Left ventricle myocardium superior (tissue), 1 donor: ENCODE results near the gene SYTL3. TPM values are rescaled to one million over a fixed set of nuclear protein-coding genes. Genes with fewer than 3 reads are reported as not detected.
"Not testable (repeated sequence)": the region's sequence is repeated elsewhere in the genome, so short reads cannot be mapped to it uniquely, and the experiment has no call there.

Experiments
- ATAC-seq: fragments of 200-7000 bp; cut with Tn5 transposase; one replicate; pipeline ENCODE4 v1.9.1; 2020; ENCODE audit warnings: mild to moderate bottlenecking, moderate library complexity
- DNase-seq: peaks from one replicate; pipeline ENCODE4 v3.0.0-alpha.2; 2020
- intact Hi-C: fragments of 100-400 bp; cut with micrococcal nuclease; formaldehyde crosslinking; loops from one replicate; pipeline ENCODE4 v1.11.0; 2022
- total RNA-seq: library from RNA; stranded (reverse); fragmentation: NEBNext Ultra II Directional; extraction: Animal tissue kit (Norgen Biotek cat#: 25700); gene quantifications from one replicate; pipeline ENCODE4 v1.2.1, GENCODE V29; 2021
- donor health status: DM: no; HTN: yes; CAD: no; lungs with severe emphysema.

Gene SYTL3
- total RNA-seq, 1 donor from 2014 or later: 10.8 TPM

GRCh38 chr6:158633127-158633526 is 16.7 kb upstream of the SYTL3 start:
- DNase-seq (no peak), ATAC-seq (no peak)
- intact Hi-C loops: no loop called here

GRCh38 chr6:158634695-158635426 is 15.0 kb upstream of the SYTL3 start:
- intact Hi-C loops: no loop called here
- ATAC-seq (no peak), DNase-seq (no peak)

DNA sequence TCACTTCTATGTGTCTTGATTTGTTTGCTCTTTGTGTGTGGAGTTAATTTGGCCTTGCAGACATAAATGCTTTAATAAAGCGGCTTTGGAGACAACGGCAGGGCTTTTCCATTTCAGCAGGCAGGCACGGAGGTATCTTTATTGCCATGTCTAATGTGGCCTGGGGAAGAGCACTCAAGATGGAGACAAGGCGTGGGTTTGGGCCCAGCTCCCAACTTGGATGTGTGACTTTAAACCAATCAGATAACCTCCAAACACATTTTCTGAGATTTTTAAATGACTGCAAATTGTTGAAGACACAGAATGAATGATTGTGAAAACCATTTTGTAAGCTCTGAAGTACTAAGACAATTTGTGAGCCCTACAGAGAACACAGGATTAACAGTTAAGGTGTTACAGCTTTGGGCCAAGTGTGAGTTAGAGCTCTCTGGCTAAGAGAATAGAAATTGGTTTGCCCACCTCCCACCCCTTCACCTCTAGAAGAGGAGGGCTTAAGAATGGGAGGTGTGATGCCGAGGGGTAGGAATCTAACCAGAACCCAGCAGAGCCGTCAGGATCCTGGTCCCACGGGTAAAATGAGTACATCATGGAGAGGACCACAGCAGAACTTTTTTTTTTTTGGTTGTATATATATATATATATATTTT is 14.3 kb upstream of the SYTL3 start:
- intact Hi-C loops: no loop called here
- ATAC-seq: no peak
- DNase-seq: no peak

GRCh38 chr6:158636778-158637177 is 13.1 kb upstream of the SYTL3 start:
- intact Hi-C loops: no loop called here
- DNase-seq: no peak
- ATAC-seq: no peak

- ATAC-seq (peak; percentile 26), DNase-seq (no peak)
- intact Hi-C loops: no loop called here
These were observed 11.5 kb upstream of the SYTL3 start for GRCh38 chr6:158638324-158638854.

DNA sequence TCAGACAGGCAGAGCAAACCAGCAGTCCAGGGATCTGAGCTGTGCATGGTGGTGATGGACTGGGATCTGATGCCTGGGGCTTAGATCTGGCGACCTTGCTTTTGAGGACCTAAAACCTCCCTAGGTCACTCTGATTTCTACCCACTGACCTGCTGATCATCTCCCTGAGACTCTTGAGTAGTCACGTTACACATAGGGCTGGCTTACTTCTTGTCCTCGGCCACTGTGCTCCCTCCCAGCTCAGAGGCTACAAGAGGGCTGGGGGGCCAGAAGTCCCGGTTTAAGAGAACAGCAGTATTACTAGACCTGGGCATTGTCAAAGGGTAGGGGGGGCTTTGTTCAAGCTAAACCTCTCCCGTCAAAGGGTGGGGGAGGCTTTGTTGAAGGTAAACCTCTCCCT is 10.8 kb upstream of the SYTL3 start:
- ATAC-seq: no peak
- intact Hi-C loops: no loop called here
- DNase-seq: no peak

- ATAC-seq (no peak), DNase-seq (no peak)
- intact Hi-C loops: no loop called here
These were observed 9.3 kb upstream of the SYTL3 start for GRCh38 chr6:158640519-158640918.

- intact Hi-C loops: no loop called here
- DNase-seq: peak; percentile 50
- peak; percentile 50 for ATAC-seq
These were observed 7.7 kb upstream of the SYTL3 start for GRCh38 chr6:158642097-158642601.

- intact Hi-C loops: no loop called here
- no peak for DNase-seq
- ATAC-seq: no peak
These were observed 6.0 kb upstream of the SYTL3 start for GRCh38 chr6:158643836-158644230.

DNA sequence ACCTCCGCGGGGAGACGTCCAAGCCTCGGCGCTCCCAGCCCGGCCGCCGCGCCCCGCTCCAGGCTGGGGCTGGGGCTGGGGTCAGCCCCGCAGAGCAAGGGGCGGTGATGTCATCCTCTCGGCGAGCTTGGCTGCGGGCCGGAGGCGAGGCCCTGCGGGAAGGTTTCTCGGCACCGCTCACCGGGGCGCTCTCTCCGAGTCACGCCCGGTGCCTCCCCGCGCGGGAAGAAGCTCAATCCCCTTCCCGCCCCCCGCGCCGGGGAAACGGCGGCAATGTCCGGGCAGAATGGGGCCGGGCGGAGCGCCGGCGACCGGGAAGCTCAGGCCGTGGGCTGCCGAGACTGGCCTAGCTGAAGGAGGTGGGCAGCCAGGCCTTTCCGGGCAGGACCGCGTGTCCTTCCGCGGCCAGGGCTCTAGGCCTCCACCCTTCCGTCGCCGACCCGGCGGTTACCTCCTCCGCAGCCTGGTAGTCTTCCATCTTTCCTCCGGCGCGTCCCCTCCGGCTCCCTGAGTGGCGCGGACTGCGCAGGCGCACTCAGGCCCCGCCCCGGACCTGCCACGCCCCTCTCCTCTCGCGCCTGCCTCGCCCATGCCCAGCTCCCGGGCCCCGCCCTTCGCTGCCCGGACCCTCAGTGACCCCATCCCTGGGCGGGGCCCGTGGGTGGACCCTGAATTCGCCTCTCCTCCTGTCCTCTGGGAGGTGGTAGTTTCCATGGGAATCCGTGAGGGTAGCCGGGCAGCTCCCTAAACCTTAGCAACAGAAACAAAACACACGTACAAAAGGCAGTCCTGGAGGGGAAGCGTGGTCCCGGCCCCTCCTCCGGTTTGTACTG is 5.4 kb upstream of the SYTL3 start, which contains the start of gene DYNLT1:
TSS of gene DYNLT1 (minus strand) at position 513 of the 833 bp plus-strand sequence. CDS start at position 478, 35 bp downstream.
- DNase-seq (peak; percentile 97), ATAC-seq (peak; percentile 93)
- intact Hi-C loops: no loop called here

DNA sequence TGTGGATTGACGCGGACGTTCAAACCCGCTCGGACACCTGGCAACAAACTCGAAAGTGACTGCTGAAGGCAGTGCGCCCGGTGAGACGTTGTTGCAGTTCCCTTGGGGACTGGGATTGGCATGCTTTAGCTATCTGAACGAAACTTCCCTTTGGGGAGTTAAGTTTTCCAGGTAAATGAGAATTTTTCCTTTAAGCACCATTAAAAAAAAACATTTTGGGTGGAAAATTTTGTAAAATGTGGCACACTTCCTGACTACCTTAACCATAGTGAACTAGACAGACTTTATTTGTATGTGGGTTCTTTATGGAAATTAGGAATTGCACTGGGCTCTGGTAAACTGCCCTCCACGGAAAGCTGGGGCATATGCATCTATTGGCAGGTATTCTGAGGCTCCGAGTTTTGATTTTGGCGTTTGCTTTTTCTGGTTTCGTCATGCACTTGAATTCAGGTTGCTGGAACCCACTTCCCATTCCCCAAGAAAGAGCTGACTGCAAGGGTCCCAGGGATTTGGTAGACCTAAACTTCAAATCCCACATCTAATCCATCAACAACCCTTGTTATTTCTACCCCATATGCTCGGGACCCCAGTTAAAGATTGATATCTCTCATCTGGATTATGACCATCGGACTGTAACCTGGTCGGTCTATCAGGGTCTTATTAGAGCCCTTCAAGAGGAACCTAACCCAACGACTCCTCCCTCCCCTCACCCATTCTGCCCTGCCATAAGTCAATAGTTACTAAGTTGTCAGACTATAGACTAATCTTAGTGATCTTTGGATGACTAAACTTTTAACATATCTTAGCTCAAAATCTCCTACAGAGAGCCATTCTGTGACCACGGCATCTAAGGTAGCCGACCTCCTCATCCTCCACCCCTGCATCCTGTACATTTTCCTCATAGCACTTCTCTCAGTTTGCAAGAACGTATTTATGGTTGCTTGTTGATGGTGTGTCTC is 4.5 kb upstream of the SYTL3 start:
- ATAC-seq (no peak), DNase-seq (no peak)
- intact Hi-C loops: no loop called here

DNA sequence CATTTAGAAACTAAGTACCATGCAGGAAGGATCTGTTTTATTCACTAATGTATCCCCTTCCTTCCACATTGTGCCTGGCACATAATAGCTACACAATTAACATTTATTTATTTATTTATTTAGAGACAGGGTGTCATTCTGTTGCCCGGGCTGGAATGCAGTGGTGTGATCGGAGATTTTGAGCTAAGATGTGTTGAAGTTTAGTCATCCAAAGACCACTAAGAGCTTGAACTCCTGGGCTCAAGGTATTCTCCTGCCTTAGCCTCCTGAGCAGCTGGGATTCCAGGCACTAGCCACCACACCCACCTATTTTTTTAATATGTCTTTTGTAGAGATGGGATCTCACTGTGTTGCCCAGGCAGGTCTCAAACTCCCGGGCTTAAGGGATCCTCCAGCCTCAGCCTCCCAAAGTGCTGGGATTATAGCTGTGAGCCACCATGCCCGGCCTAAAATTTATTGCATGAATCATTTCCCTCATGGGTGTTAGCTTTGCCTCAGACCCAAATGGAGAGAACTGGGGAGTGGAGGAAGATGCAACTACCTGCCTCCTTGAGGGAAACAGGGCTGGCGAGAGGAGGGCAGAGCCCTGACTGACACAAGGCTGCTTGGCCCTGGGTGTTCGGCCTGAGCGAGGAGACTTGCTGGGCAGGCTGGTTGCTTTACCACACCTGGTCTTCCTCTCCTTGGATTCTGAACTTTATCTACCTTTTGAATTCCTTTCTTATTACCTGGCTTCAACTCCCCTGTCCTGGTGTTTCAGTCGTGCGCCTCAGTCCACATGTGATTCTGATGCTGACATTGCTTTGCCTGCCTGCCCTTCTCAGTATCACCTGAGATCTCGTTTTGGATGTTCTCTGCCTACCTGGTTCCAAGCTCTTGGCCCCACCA is 3.6 kb upstream of the SYTL3 start:
- intact Hi-C loops: no loop called here
- ATAC-seq: no peak

GRCh38 chr6:158647501-158647900 is 2.4 kb upstream of the SYTL3 start:
- no peak for DNase-seq
- no peak for ATAC-seq
- intact Hi-C loops: no loop called here

More for the DNA sequence above, 3.6 kb upstream of the SYTL3 start:
- no peak for DNase-seq

DNA sequence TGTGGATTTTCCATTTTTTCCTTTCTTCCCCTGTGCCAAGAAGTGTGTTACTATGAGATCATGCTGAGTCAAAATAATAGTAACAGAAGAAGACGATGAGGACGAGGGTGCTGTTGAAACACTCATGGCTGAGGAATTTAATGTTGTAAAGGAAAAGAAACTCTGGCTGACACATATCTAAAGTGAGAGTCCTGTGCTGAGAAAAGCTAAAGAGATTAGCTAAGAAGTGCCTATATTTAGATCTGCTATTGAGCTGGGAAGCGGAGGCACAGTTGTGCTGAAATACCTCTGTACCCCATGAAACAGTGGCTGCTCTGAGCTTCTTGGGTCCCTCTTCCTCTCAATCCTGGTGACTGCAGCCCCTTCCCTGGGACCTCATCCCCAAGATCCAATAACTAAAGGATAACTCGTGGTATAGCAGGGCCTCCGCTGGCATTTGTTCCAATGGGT is 1.1 kb upstream of the SYTL3 start:
- intact Hi-C loops: no loop called here
- DNase-seq: no peak
- ATAC-seq: peak; percentile 10

GRCh38 chr6:158651981-158652737 is 2.3 kb downstream of the SYTL3 start:
- DNase-seq, intact Hi-C loops, ATAC-seq: not testable (repeated sequence)

DNA sequence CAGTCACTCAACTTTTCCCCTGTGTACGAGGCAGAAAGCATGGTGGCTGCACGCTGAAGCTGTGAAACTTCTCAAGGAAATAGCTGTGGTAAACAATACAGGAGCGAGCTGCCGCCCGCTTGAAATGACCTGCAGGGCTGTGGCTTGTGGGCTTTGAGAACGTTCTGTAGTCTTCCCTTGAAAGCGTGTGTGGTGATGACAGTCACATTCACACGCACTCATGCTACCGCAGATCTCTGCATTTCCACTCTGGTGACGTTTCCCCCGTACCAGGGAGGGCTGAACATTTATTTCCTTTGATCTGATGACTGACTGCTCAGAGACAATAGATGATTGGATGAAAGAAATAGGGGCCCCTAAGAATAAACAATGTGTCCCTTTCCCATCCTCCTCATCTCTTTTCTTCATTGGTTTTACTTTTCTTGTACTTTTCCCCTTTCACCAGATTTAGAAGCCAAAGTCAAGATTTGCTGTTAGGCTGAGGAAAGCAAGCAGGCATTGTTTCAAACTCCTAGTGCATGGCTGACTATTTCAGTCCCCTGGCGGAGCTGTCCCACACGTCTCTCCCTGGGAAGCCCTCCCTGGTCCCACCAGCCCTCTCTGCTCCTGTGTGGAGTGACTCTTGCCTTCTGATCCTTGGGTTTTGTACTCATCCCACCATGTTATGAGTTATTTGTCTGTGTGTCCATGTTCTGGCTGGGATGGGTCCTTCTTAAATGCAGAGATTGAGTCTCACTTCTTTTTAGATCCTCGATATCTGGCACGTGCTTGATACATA is 3.9 kb downstream of the SYTL3 start:
- intact Hi-C loops: no loop called here
- DNase-seq (peak; percentile 44), ATAC-seq (peak; percentile 36)
